Effector memory CD4-positive, alpha-beta T cell (primary cell): ENCODE data around the gene TBCEL.
"Not testable (repeated sequence)": the region's sequence is repeated elsewhere in the genome, so short reads cannot be mapped to it uniquely, and the experiment has no call there.

Source experiments
- DNase-seq, 3 donors: peaks; one replicate each; pipeline ENCODE4 v3.0.0-alpha.2; 2020
- H3K27ac ChIP-seq: 2 replicates; pipeline ENCODE4 v1.7.0; 2013; ENCODE audit warnings: mild to moderate bottlenecking, low read length, moderate library complexity; ENCODE audit not compliant: insufficient read depth, poor library complexity, severe bottlenecking
- H3K27me3 ChIP-seq: replicated peaks from 2 replicates; pipeline ENCODE4 v1.7.0; 2013; ENCODE audit warnings: mild to moderate bottlenecking, low read length; ENCODE audit not compliant: insufficient read depth, control insufficient read depth, poor library complexity, severe bottlenecking
- H3K36me3 ChIP-seq: 2 replicates; pipeline ENCODE4 v1.7.0; 2013; ENCODE audit warnings: mild to moderate bottlenecking, low read length, moderate library complexity; ENCODE audit not compliant: control insufficient read depth, insufficient read depth
- H3K4me1 ChIP-seq: 2 replicates; pipeline ENCODE4 v1.7.0; 2013; ENCODE audit warnings: low read length, mild to moderate bottlenecking; ENCODE audit not compliant: control insufficient read depth, insufficient read depth, poor library complexity, severe bottlenecking
- H3K4me3 ChIP-seq: 2 replicates; pipeline ENCODE4 v1.7.0; 2013; ENCODE audit warnings: low read length, low read depth, mild to moderate bottlenecking; ENCODE audit not compliant: insufficient read depth, poor library complexity, severe bottlenecking
- H3K9me3 ChIP-seq: 2 replicates; pipeline ENCODE4 v1.7.0; 2013; ENCODE audit warnings: mild to moderate bottlenecking, low read length, moderate library complexity; ENCODE audit not compliant: control insufficient read depth

The TBCEL gene

GRCh38 chr11:121024989-121025388 is 1.1 kb downstream of the TBCEL start:
- no peak for DNase-seq
- H3K9me3 ChIP-seq = no peaks in the 10 kb centered on the region
- H3K27me3 ChIP-seq = no peaks in the 10 kb centered on the region
- H3K4me1 ChIP-seq = peaks cover 3% of the 10 kb centered on the region
- H3K4me3 ChIP-seq = peak overlapping the region; percentile 86
- no peaks in the 10 kb centered on the region for H3K36me3 ChIP-seq
- H3K27ac ChIP-seq = no peak overlapping the region

- DNase-seq = no peak
- H3K4me1 ChIP-seq = peaks cover 3% of the 10 kb centered on the region
- no peaks in the 10 kb centered on the region for H3K27me3 ChIP-seq
- no peaks in the 10 kb centered on the region for H3K9me3 ChIP-seq
- H3K4me3 ChIP-seq = no peak overlapping the region
- H3K36me3 ChIP-seq = no peaks in the 10 kb centered on the region
- no peak overlapping the region for H3K27ac ChIP-seq
Measured at GRCh38 chr11:121029153-121029552, 5.3 kb downstream of the TBCEL start.

GRCh38 chr11:121029813-121030445 is 6.0 kb downstream of the TBCEL start:
- no peak overlapping the region for H3K27ac ChIP-seq
- no peak for DNase-seq
- H3K4me3 ChIP-seq = no peak overlapping the region
- H3K9me3 ChIP-seq = no peaks in the 10 kb centered on the region
- H3K36me3 ChIP-seq = no peaks in the 10 kb centered on the region
- no peaks in the 10 kb centered on the region for H3K4me1 ChIP-seq
- H3K27me3 ChIP-seq = no peaks in the 10 kb centered on the region

- no peak for DNase-seq
- Histone ChIP-seq H3K4me1 (no peaks in the 10 kb centered on the region), H3K9me3 (no peaks in the 10 kb centered on the region), H3K4me3 (no peak overlapping the region), H3K36me3 (no peaks in the 10 kb centered on the region), H3K27me3 (no peaks in the 10 kb centered on the region), H3K27ac (no peak overlapping the region)
Measured at GRCh38 chr11:121031167-121031566, 7.3 kb downstream of the TBCEL start.

GRCh38 chr11:121031648-121032047 is 7.7 kb downstream of the TBCEL start:
- H3K27ac ChIP-seq, DNase-seq, H3K9me3 ChIP-seq: not testable (repeated sequence)

GRCh38 chr11:121032546-121032945 is 8.6 kb downstream of the TBCEL start:
- Histone ChIP-seq H3K27me3 (no peaks in the 10 kb centered on the region), H3K27ac (no peak overlapping the region), H3K4me1 (no peaks in the 10 kb centered on the region), H3K9me3 (no peaks in the 10 kb centered on the region), H3K36me3 (no peaks in the 10 kb centered on the region), H3K4me3 (no peak overlapping the region)
- DNase-seq = no peak

More at GRCh38 chr11:121031648-121032047, 7.7 kb downstream of the TBCEL start:
- not testable (repeated sequence) for H3K4me1 ChIP-seq, H3K27me3 ChIP-seq, H3K36me3 ChIP-seq, H3K4me3 ChIP-seq

GRCh38 chr11:121033635-121034034 is 9.7 kb downstream of the TBCEL start:
- Histone ChIP-seq H3K9me3 (no peaks in the 10 kb centered on the region), H3K4me3 (no peak overlapping the region), H3K4me1 (no peaks in the 10 kb centered on the region), H3K36me3 (no peaks in the 10 kb centered on the region), H3K27ac (no peak overlapping the region), H3K27me3 (no peaks in the 10 kb centered on the region)
- DNase-seq = no peak

- no peak for DNase-seq
- H3K27me3 ChIP-seq = no peaks in the 10 kb centered on the region
- no peak overlapping the region for H3K4me3 ChIP-seq
- H3K9me3 ChIP-seq = no peaks in the 10 kb centered on the region
- no peaks in the 10 kb centered on the region for H3K4me1 ChIP-seq
- H3K36me3 ChIP-seq = no peaks in the 10 kb centered on the region
- H3K27ac ChIP-seq = no peak overlapping the region
Measured at GRCh38 chr11:121035169-121035755, 11.4 kb downstream of the TBCEL start.

GRCh38 chr11:121035780-121036179 is 11.9 kb downstream of the TBCEL start:
- Histone ChIP-seq H3K4me3 (no peak overlapping the region), H3K9me3 (no peaks in the 10 kb centered on the region), H3K4me1 (no peaks in the 10 kb centered on the region), H3K27me3 (no peaks in the 10 kb centered on the region), H3K36me3 (no peaks in the 10 kb centered on the region), H3K27ac (no peak overlapping the region)
- no peak for DNase-seq

- Histone ChIP-seq H3K36me3 (no peaks in the 10 kb centered on the region), H3K27ac (no peak overlapping the region), H3K4me3 (no peak overlapping the region), H3K27me3 (no peaks in the 10 kb centered on the region), H3K4me1 (no peaks in the 10 kb centered on the region), H3K9me3 (no peaks in the 10 kb centered on the region)
- no peak for DNase-seq
Measured at GRCh38 chr11:121037016-121037415, 13.1 kb downstream of the TBCEL start.
